ENCODE measurements around the gene BEST1.
"Not testable (repeated sequence)": the region's sequence is repeated elsewhere in the genome, so short reads cannot be mapped to it uniquely, and the experiment has no call there.

The BEST1 gene

DNA sequence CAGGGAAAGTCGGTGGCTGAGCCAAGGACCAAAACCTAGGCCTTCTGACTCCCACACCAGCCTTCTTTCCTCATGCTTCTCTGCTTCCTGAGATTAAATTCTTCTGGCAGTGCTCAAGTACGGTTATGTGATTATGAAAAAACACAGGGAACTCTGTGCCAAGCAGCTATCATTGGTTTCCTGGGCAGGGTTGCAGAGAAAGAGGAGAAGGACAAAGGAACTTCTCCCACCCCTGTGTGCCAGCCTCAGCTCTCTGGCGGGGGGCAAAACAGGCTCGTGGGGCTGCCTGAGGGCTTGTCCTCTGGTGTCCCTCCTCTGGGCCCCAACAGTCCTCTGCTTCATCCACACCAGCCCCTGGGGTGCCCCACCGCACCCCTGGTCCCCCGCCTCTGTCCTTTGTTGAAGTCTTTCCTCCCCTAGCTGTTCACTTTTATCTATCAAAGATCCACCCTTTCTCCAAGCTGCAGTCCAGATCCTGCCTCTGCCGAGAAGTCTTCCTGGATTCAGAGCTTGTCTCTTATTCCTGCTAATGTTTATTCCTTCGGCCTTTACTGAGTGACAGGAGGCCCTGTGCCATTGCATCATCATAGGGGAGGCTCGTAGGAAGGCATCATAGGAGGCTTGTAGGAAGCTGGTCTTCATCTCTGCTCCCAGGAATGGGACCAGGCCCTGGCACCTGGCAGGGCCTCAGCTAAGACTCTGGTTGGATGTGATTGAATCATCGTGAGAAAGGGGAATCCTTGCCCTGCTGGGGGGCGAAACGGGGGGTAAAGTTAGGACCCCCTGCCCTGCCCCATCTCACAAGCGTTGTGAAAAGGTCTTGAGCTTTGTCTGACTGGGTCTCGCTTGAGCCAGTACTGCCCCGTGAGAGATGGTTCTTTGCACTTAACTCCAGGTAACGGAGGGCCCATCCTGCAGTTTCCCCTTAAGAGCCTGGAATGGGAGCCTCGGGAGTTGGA lies 28.8 kb downstream of the BEST1 start:
- DNase-seq = no peak

- no peak for DNase-seq
Measured at GRCh38 chr11:61980783-61981541, 30.8 kb downstream of the BEST1 start.

GRCh38 chr11:61983419-61983818 lies 33.3 kb downstream of the BEST1 start:
- no peak for DNase-seq

GRCh38 chr11:61985869-61986268 lies 35.7 kb downstream of the BEST1 start:
- no peak for DNase-seq

GRCh38 chr11:61994981-61995380 lies 44.8 kb downstream of the BEST1 start:
- no peak for DNase-seq

- DNase-seq = no peak
Measured at GRCh38 chr11:61996933-61997332, 46.8 kb downstream of the BEST1 start.

DNA sequence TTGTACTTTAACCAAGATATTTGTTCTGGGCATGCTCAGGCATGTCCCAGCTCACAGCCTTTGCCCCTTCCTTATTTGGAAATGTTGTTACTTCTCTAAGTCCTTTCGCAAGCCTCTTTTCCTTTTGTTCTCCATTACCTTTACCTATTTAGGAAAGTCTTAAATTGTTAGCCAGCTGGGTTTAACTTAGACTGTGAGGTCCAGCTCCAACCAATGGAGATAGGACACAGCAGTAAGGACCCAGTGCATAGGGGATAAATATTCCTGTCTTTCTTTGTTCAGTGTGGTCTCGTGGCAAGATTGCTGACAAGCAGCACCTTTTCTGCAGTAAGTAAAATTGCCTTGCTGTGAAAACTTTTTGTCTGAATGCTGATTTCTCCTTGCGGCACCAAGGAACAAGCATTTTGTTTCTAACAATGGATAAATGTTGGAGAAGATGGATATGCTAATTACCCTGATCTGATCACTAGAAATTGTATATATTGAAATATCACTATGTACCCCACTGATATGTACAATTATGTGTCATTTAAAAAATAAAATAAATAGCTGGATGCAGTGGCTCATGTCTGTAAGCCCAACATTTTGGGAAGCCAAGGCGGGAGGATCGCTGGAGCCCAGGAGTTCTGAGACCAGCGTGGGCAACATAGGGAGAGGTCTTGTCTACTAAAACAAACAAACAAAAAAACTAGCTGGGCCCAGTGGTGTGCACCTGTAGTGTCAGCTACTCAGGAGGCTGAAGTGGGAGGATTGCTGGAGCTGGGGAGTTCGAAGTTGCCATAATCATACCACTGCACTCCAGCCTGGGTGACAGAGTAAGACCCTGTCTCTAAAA lies 49.2 kb downstream of the BEST1 start:
- no peak for DNase-seq

- no peak for DNase-seq
Measured at GRCh38 chr11:62000539-62001446, 50.6 kb downstream of the BEST1 start.

- DNase-seq = no peak
Measured at GRCh38 chr11:62001450-62002191, 51.5 kb downstream of the BEST1 start.

- not testable (repeated sequence) for DNase-seq
Measured at GRCh38 chr11:62002283-62002682, 52.1 kb downstream of the BEST1 start.

DNA sequence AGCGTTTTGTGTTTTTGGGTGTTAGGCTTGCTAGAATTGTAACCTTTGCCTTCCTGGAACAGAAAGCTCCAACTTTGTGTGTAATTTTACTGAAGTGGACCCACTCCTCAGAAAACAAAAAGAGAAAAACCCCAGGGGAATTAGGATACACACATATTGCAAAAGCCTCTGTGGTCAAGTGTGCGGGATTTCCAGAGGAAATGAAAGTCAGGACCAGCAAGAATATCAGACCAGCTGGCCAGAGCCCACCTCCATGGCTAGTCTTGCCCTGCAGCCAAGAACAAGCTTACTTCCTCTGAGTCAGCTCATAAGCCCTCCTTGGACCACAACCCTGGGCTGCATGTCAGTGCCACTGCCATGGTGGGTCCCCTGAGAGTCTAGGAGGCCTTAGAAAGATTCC lies 54.3 kb downstream of the BEST1 start:
- DNase-seq = no peak

DNA sequence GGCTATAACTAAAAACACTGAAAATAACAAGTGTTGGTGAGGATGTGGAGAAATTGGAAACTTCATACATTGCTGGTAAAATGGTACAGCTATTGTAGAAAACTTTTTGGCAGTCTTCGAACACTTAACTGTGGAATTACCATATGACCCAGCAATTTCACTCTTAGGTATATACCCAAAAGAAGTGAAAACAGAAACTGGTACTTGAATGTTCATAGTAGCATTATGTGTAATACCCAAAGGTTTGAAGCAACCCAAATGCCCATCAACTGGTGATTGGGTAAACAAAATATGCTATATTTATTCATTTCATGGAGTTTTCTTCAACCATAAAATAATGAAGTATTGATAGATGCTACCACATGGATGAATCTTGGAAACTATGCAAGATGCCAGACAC lies 58.0 kb downstream of the BEST1 start:
- no peak for DNase-seq

GRCh38 chr11:62010935-62011528 lies 60.9 kb downstream of the BEST1 start:
- DNase-seq = no peak

GRCh38 chr11:62011881-62012280 lies 61.7 kb downstream of the BEST1 start:
- DNase-seq = no peak

DNA sequence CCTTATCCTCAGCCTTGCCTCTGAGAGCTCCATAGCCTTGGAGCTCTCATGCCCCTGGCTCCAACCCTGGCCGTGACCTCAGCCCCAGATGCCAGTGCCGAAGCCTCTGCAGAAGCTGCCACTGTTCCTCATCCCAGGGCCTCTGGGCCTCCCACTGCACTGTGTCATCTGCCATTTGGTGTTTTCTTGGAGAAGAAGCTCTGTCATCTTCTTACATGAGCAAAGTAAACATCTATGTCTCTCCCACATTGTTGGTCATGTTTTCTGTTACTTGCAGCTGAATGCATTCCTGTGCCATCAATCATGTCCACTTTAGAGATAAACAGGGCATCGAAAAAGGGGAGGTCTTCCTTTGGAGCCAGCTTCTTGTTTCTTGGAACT lies 62.3 kb downstream of the BEST1 start:
- no peak for DNase-seq

GRCh38 chr11:62012832-62013461 lies 62.8 kb downstream of the BEST1 start:
- DNase-seq = peak; percentile 39
